ENCODE results near the gene AHI1.

Gene AHI1

GRCh38 chr6:135295085-135295484 lies 202.5 kb downstream of the AHI1 start:
- no peak for TF ChIP-seq CTCF (IDR thresholded peaks at IDR 0.05)

- TF ChIP-seq CTCF (IDR thresholded peaks at IDR 0.05): no peak
Measured at GRCh38 chr6:135291288-135292076, 206.1 kb downstream of the AHI1 start.

GRCh38 chr6:135289816-135290215 lies 207.7 kb downstream of the AHI1 start:
- TF ChIP-seq CTCF (IDR thresholded peaks at IDR 0.05): no peak

- no peak for TF ChIP-seq CTCF (IDR thresholded peaks at IDR 0.05)
Measured at GRCh38 chr6:135286962-135287538, 210.5 kb downstream of the AHI1 start.

GRCh38 chr6:135285165-135285564 lies 212.4 kb downstream of the AHI1 start:
- no peak for TF ChIP-seq CTCF (IDR thresholded peaks at IDR 0.05)

- no peak for TF ChIP-seq CTCF (IDR thresholded peaks at IDR 0.05)
Measured at GRCh38 chr6:135283926-135284325, 213.6 kb downstream of the AHI1 start.

GRCh38 chr6:135282395-135282794 lies 215.1 kb downstream of the AHI1 start:
- no peak for TF ChIP-seq CTCF (IDR thresholded peaks at IDR 0.05)

All from LNCAP (cell line).